ENCODE measurements around the gene METRNL.

GRCh38 chr17:83067718-83068261 lies 11.6 kb upstream of the METRNL start:
- no peak for TF ChIP-seq POLR2AphosphoS5 (IDR thresholded peaks at IDR 0.05; ENCODE audit: low read depth, low read length)
- no peak for TF ChIP-seq CTCF (IDR thresholded peaks at IDR 0.05)
- TF ChIP-seq REST (IDR thresholded peaks at IDR 0.05; ENCODE audit: insufficient read depth in 1 of 2, low read depth in 2 of 2, low read length in 1 of 2), result no peak
- TF ChIP-seq TCF7L2 (IDR thresholded peaks at IDR 0.05; ENCODE audit: low read depth, low read length), result no peak
- TF ChIP-seq SIN3A (IDR thresholded peaks at IDR 0.05; ENCODE audit: borderline replicate concordance, insufficient read depth, low read depth, low read length), result no peak

Measured in Panc1 (cell line).